Liver (tissue), 9 donors: ENCODE results near the gene ABCB1. TPM values are rescaled to one million over a fixed set of nuclear protein-coding genes. Genes with fewer than 3 reads are reported as not detected.
A peak's percentile ranks its signal among the peaks of the same experiment; 100 is the strongest.

Experiments used
- DNase-seq: peaks from one replicate; pipeline ENCODE4 v3.0.0-alpha.2; 2017; ENCODE audit warnings: low spot score
- H3K27ac ChIP-seq, 2 donors: one replicate each; pipeline ENCODE4 v1.7.0; 2013; ENCODE audit warnings: inconsistent platforms in 2 of 2, low read length in 2 of 2, control low read depth in 1 of 2, low read depth in 1 of 2, mild to moderate bottlenecking in 1 of 2
- H3K27me3 ChIP-seq, 4 donors: one replicate each; pipeline versions ENCODE4 v1.6.1 to v1.7.0; 2013; ENCODE audit warnings: low read length in 3 of 4, inconsistent platforms in 1 of 4, mild to moderate bottlenecking in 1 of 4, moderate library complexity in 1 of 4; ENCODE audit not compliant: control insufficient read depth in 4 of 4, insufficient read depth in 4 of 4
- H3K36me3 ChIP-seq, 4 donors: one replicate each; pipeline versions ENCODE4 v1.6.1 to v1.7.0; 2013; ENCODE audit warnings: low read length in 3 of 4, mild to moderate bottlenecking in 3 of 4, low read depth in 1 of 4, moderate library complexity in 1 of 4; ENCODE audit not compliant: control insufficient read depth in 4 of 4, insufficient read depth in 3 of 4
- H3K4me1 ChIP-seq, 4 donors: one replicate each; pipeline versions ENCODE4 v1.6.1 to v1.7.0; 2013; ENCODE audit warnings: low read length in 3 of 4, mild to moderate bottlenecking in 3 of 4, moderate library complexity in 1 of 4; ENCODE audit not compliant: control insufficient read depth in 4 of 4, insufficient read depth in 4 of 4
- H3K4me3 ChIP-seq, 3 donors: one replicate each; pipeline versions ENCODE4 v1.6.1 to v1.7.0; 2013; ENCODE audit warnings: low read length in 3 of 3, control low read depth in 1 of 3, low read depth in 1 of 3, mild to moderate bottlenecking in 1 of 3
- H3K9ac ChIP-seq, 2 donors: one replicate each; pipeline ENCODE4 v1.7.0; 2013; ENCODE audit warnings: low read length in 2 of 2, mild to moderate bottlenecking in 2 of 2, moderate library complexity in 2 of 2, control low read depth in 1 of 2, low read depth in 1 of 2
- H3K9me3 ChIP-seq, 4 donors: one replicate each; pipeline versions ENCODE4 v1.6.1 to v1.7.0; 2013; ENCODE audit warnings: low read length in 3 of 4; ENCODE audit not compliant: control insufficient read depth in 4 of 4
- ATF3 ChIP-seq: IDR thresholded peaks from 2 replicates; pipeline ENCODE4 v1.6.1; 2016; ENCODE audit warnings: antibody characterized with exemption
- CTCF ChIP-seq: fragments of 150-350 bp; IDR thresholded peaks from 2 replicates; pipeline ENCODE4 v1.5.1; 2017; ENCODE audit warnings: improper control_type of control experiment, low read depth, low read length; ENCODE audit not compliant: missing input control
- EGR1 ChIP-seq, 2 donors: IDR thresholded peaks; 2 replicates each; pipeline ENCODE4 v1.6.1; 2016 to 2018; ENCODE audit warnings: antibody characterized with exemption in 2 of 2, low read depth in 2 of 2
- GABPA ChIP-seq, 2 donors: IDR thresholded peaks in 1 of 2; conservative IDR thresholded peaks in 1 of 2; 2 replicates each; pipeline ENCODE4 v1.6.1; 2016; ENCODE audit warnings: antibody characterized with exemption in 2 of 2, mild to moderate bottlenecking in 1 of 2, moderate library complexity in 1 of 2
- HNF4A ChIP-seq, 2 donors: conservative IDR thresholded peaks; 2 replicates each; pipeline ENCODE4 v1.6.1; 2016; ENCODE audit warnings: antibody characterized with exemption in 2 of 2, mild to moderate bottlenecking in 2 of 2
- HNF4G ChIP-seq: IDR thresholded peaks from 2 replicates; pipeline ENCODE4 v1.6.1; 2016; ENCODE audit warnings: antibody characterized with exemption
- JUND ChIP-seq, 2 donors: IDR thresholded peaks; 2 replicates each; pipeline ENCODE4 v1.6.1; 2016; ENCODE audit warnings: antibody characterized with exemption in 2 of 2
- MAX ChIP-seq: IDR thresholded peaks from 2 replicates; pipeline ENCODE4 v1.6.1; 2016; ENCODE audit warnings: antibody characterized with exemption
- NR2F2 ChIP-seq: IDR thresholded peaks from 2 replicates; pipeline ENCODE4 v1.6.1; 2016; ENCODE audit warnings: antibody characterized with exemption
- RAD21 ChIP-seq, 2 donors: IDR thresholded peaks; 2 replicates each; pipeline ENCODE4 v1.6.1; 2016; ENCODE audit warnings: antibody characterized with exemption in 2 of 2, mild to moderate bottlenecking in 2 of 2
- REST ChIP-seq: IDR thresholded peaks from 2 replicates; pipeline ENCODE4 v1.6.1; 2016; ENCODE audit warnings: antibody characterized with exemption, mild to moderate bottlenecking
- RXRA ChIP-seq, 2 donors: IDR thresholded peaks; 2 replicates each; pipeline ENCODE4 v1.6.1; 2017 to 2018; ENCODE audit warnings: antibody characterized with exemption in 2 of 2, mild to moderate bottlenecking in 1 of 2
- SP1 ChIP-seq: IDR thresholded peaks from 2 replicates; pipeline ENCODE4 v1.6.1; 2018; ENCODE audit warnings: antibody characterized with exemption, mild to moderate bottlenecking
- TAF1 ChIP-seq: conservative IDR thresholded peaks from 2 replicates; pipeline ENCODE4 v1.6.1; 2016; ENCODE audit warnings: antibody characterized with exemption, mild to moderate bottlenecking
- YY1 ChIP-seq: IDR thresholded peaks from 2 replicates; pipeline ENCODE4 v1.6.1; 2016; ENCODE audit warnings: antibody characterized with exemption, mild to moderate bottlenecking
- ZBTB33 ChIP-seq: IDR thresholded peaks from 2 replicates; pipeline ENCODE4 v1.6.1; 2016; ENCODE audit warnings: antibody characterized with exemption
- WGBS: extraction: QIAGEN DNeasy Blood & Tissue Kit; methylation state at CpG from one replicate; pipeline ENCODE4 v1.1.7; 2013; 5-methylcytosine and 5-hydroxymethylcytosine counted together
- polyA plus RNA-seq, 2 donors: library from polyadenylated mRNA; stranded (reverse) in 1 of 2; unstranded in 1 of 2; fragments of 200-250 nt in 1 of 2; fragments of >200 nt in 1 of 2; fragmentation: Nextera tagmentation in 1 of 2; extraction: Ambion mirVana in 1 of 2; gene quantifications; one replicate each; pipeline versions ENCODE4 v1.2.1 to v1.2.3, GENCODE V29; 2013 to 2015
- total RNA-seq, 2 donors: library from RNA; depleted of rRNA; stranded (reverse); fragments of >200 nt; gene quantifications; one replicate each; pipeline ENCODE4 v1.2.3, GENCODE V29; 2014
- donor health status: healthy.
- donor health status: healthy.
- donor health status: healthy.
- donor health status: healthy.
- donor health status: healthy.

Gene ABCB1
- total RNA-seq = 10 to 100 TPM; 20.6 to 53.2 TPM
- 10 to 100 TPM; 11.9 to 21.4 TPM for polyA plus RNA-seq

- no peaks in the 10 kb centered on the region for H3K36me3 ChIP-seq
- H3K4me1 ChIP-seq = peaks cover 0 to 25% (median under 1%) of the 10 kb centered on the region in 4 donors
- H3K27me3 ChIP-seq = no peaks in the 10 kb centered on the region
- 2% methylated on average over 61 of the region's 61 CpGs for WGBS
- peak within 1 kb of the TSS; percentile 77 to 82 for H3K9ac ChIP-seq
- H3K4me3 ChIP-seq = peak within 1 kb of the TSS; percentile 65 to 87 (median 84)
- peak; percentile 17 to 20 for TF ChIP-seq HNF4A (conservative IDR thresholded peaks at IDR 0.05)
- TF ChIP-seq ZBTB33 = no peak
- peak in 1 of 2 donors; percentile 39 for TF ChIP-seq RAD21 (IDR thresholded peaks at IDR 0.05)
- no peak for TF ChIP-seq HNF4G
- peak; percentile 98 for TF ChIP-seq TAF1
- TF ChIP-seq ATF3 = no peak
- no peak for TF ChIP-seq GABPA (IDR thresholded peaks at IDR 0.05 in 1 of 2, conservative IDR thresholded peaks at IDR 0.05 in 1 of 2)
- TF ChIP-seq REST = peak; percentile 92
- TF ChIP-seq NR2F2 = no peak
- peak in 1 of 2 donors; percentile 20 for TF ChIP-seq EGR1 (IDR thresholded peaks at IDR 0.05; ENCODE audit: low read depth in 2 of 2)
- no peak for TF ChIP-seq CTCF
- peak; percentile 54 to 58 for TF ChIP-seq RXRA (IDR thresholded peaks at IDR 0.05)
- TF ChIP-seq SP1 = peak; percentile 36
- peak in 1 of 2 donors; percentile 59 for TF ChIP-seq JUND (IDR thresholded peaks at IDR 0.05)
- peak; percentile 38 for TF ChIP-seq YY1
- TF ChIP-seq MAX = peak; percentile 37
- H3K27ac ChIP-seq = peak within 1 kb of the TSS; percentile 85 to 90
- DNase-seq = peak; percentile 41
- H3K9me3 ChIP-seq = no peaks in the 10 kb centered on the region
These were observed at the start of gene ABCB1 for GRCh38 chr7:87600130-87601124. Gene ABCB1, minus strand, starts transcription at chr7:87600884. Its CDS starts 700 bp downstream, at chr7:87600184.
